Adrenal gland (tissue), 12 donors: ENCODE data around the gene PLXNA4. TPM values are rescaled to one million over a fixed set of nuclear protein-coding genes. Genes with fewer than 3 reads are reported as not detected.

Experiments
- DNase-seq, 7 donors: peaks; one replicate each; pipeline ENCODE4 v3.0.0-alpha.2; 2019 to 2020
- H3K27ac ChIP-seq, 5 donors: fragments of 200-600 bp; sonication (generic) in 4 of 5; 1 replicate in 3 of 5; 2 replicates in 2 of 5; pipeline versions ENCODE4 v1.5.1 to v1.8.0; 2016 to 2020; ENCODE audit warnings: mild to moderate bottlenecking in 1 of 5
- H3K27me3 ChIP-seq: fragments of 200-600 bp; 2 replicates; pipeline ENCODE4 v1.8.0; 2021
- H3K36me3 ChIP-seq, 2 donors: fragments of 200-600 bp; replicated peaks in 1 of 2; 1 replicate in 1 of 2; 2 replicates in 1 of 2; pipeline versions ENCODE4 v1.5.1 to v1.8.0; 2018 to 2022
- H3K4me1 ChIP-seq, 2 donors: fragments of 200-600 bp; replicated peaks in 1 of 2; 1 replicate in 1 of 2; 2 replicates in 1 of 2; pipeline versions ENCODE4 v1.5.1 to v1.8.0; 2018 to 2021
- H3K4me3 ChIP-seq, 4 donors: fragments of 200-600 bp; sonication (generic) in 3 of 4; one replicate each; pipeline ENCODE4 v1.5.1; 2016 to 2018
- H3K9me3 ChIP-seq, 3 donors: fragments of 200-600 bp; sonication (generic) in 1 of 3; replicated peaks in 1 of 3; 1 replicate in 2 of 3; 2 replicates in 1 of 3; pipeline versions ENCODE4 v1.5.1 to v1.8.0; 2016 to 2021
- CTCF ChIP-seq, 6 experiments: fragments of 450-650 bp in 4 of 6; fragments of 200-600 bp in 2 of 6; sonication (generic) in 1 of 6; IDR thresholded peaks; 1 replicate in 5 of 6; 2 replicates in 1 of 6; pipeline versions ENCODE4 v1.5.1 to v1.8.0; 2016 to 2021; ENCODE audit warnings: antibody characterized with exemption in 6 of 6, mild to moderate bottlenecking in 2 of 6, moderate library complexity in 1 of 6
- POLR2A ChIP-seq, 2 donors: fragments of 450-650 bp; IDR thresholded peaks; one replicate each; pipeline ENCODE4 v1.6.1; 2017; ENCODE audit warnings: antibody characterized with exemption in 2 of 2, mild to moderate bottlenecking in 2 of 2, moderate library complexity in 1 of 2
- WGBS, 4 donors: extraction: QIAGEN DNeasy Blood & Tissue Kit in 2 of 4; methylation state at CpG; one replicate each; pipeline versions ENCODE4 v1.1.5 to v1.1.7; 2013 to 2017; 5-methylcytosine and 5-hydroxymethylcytosine counted together
- intact Hi-C, 2 donors: fragments of 100-400 bp; cut with DNase I; formaldehyde crosslinking; loops; one replicate each; pipeline versions ENCODE4 v1.14.1 to v1.15.0; 2022 to 2023
- polyA plus RNA-seq, 3 donors: library from polyadenylated mRNA; stranded (reverse); fragments of 200-250 nt in 2 of 3; fragments of 350-450 nt in 1 of 3; fragmentation: Illumina TruSeq in 1 of 3; extraction: RNeasy Lipid Tissue Mini Kit (QIAGEN cat#74804) in 1 of 3; gene quantifications; one replicate each; pipeline ENCODE4 v1.2.3, GENCODE V29; 2013 to 2014
- total RNA-seq, 9 donors: library from RNA; depleted of rRNA in 4 of 9; stranded (reverse); fragments of >200 nt in 4 of 9; fragments of 120-200 nt in 1 of 9; fragmentation: NEBNext Ultra II Directional in 1 of 9; extraction: Animal tissue kit (Norgen Biotek cat#: 25700) in 1 of 9; gene quantifications; one replicate each; pipeline versions ENCODE4 v1.1.0 to v1.2.4, GENCODE V29; 2013 to 2023
- donor health status: healthy with polysubstance abuse.
- donor health status: Bipolar disorder and iron deficiency.
- donor health status: DM: yes; HTN: yes; CAD: no.
- donor health status: DM: no; HTN: no; CAD: no.
- donor health status: DM: no; HTN: no; CAD: no.
- donor health status: DM: yes; HTN: yes; CAD: no.

PLXNA4 gene
- total and polyA plus RNA-seq, 12 donors: 0.99 to 10.7 (median 3.6) TPM

GRCh38 chr7:132359743-132360142 lies 216.5 kb downstream of the PLXNA4 start:
- 88 to 93% (median 90%) methylated on average over 3 of the region's 3 CpGs for WGBS, 4 donors
- DNase-seq: no peak
- H3K4me3 ChIP-seq: no peak overlapping the region
- no peak overlapping the region for H3K27ac ChIP-seq
- no peaks in the 10 kb centered on the region for H3K27me3 ChIP-seq
- TF ChIP-seq CTCF (IDR thresholded peaks at IDR 0.05) (no peak), POLR2A (IDR thresholded peaks at IDR 0.05) (no peak)
- no peaks in the 10 kb centered on the region for H3K4me1 ChIP-seq
- no peaks in the 10 kb centered on the region for H3K36me3 ChIP-seq
- no peaks in the 10 kb centered on the region for H3K9me3 ChIP-seq
- intact Hi-C loops: no loop called here

GRCh38 chr7:132355048-132355447 lies 221.2 kb downstream of the PLXNA4 start:
- Histone ChIP-seq H3K27me3 (peaks cover 5% of the 10 kb centered on the region), H3K4me1 (peaks cover 0 to 4% of the 10 kb centered on the region in 2 donors), H3K36me3 (no peaks in the 10 kb centered on the region), H3K4me3 (no peak overlapping the region), H3K9me3 (no peaks in the 10 kb centered on the region), H3K27ac (no peak overlapping the region)
- 49 to 62% (median 57%) methylated on average over 5 of the region's 5 CpGs for WGBS, 4 donors
- intact Hi-C loops: no loop called here
- DNase-seq: no peak
- TF ChIP-seq POLR2A (IDR thresholded peaks at IDR 0.05) (no peak), CTCF (IDR thresholded peaks at IDR 0.05) (no peak)

DNA sequence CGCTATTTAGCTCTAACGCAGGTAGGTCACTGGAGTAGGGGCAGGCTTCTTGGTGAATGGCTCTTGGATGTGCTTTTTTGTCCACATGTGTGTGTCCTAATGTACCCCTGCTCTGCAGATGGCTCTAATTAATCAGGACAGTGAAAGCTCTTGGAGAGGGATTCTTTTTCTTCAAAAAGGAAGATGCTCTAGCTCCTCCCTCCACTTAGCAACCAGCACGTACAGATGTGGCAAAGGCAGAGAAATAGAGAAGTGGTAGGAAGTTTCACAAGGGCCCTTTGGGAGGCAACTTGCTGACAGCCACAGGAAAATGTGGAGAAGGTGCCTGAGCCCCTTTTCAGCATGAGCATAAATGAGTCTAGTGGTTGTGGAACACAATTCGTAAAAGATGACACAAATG lies 221.7 kb downstream of the PLXNA4 start:
- WGBS, 4 donors: 55 to 65% (median 61%) methylated on average over 4 of the region's 4 CpGs
- peaks cover 5% of the 10 kb centered on the region for H3K27me3 ChIP-seq
- H3K27ac ChIP-seq: no peak overlapping the region
- H3K9me3 ChIP-seq: no peaks in the 10 kb centered on the region
- H3K4me1 ChIP-seq: peaks cover 0 to 4% of the 10 kb centered on the region in 2 donors
- H3K36me3 ChIP-seq: no peaks in the 10 kb centered on the region
- no peak for DNase-seq
- H3K4me3 ChIP-seq: no peak overlapping the region
- intact Hi-C loops: no loop called here
- no peak for TF ChIP-seq CTCF (IDR thresholded peaks at IDR 0.05)
- TF ChIP-seq POLR2A (IDR thresholded peaks at IDR 0.05): no peak

DNA sequence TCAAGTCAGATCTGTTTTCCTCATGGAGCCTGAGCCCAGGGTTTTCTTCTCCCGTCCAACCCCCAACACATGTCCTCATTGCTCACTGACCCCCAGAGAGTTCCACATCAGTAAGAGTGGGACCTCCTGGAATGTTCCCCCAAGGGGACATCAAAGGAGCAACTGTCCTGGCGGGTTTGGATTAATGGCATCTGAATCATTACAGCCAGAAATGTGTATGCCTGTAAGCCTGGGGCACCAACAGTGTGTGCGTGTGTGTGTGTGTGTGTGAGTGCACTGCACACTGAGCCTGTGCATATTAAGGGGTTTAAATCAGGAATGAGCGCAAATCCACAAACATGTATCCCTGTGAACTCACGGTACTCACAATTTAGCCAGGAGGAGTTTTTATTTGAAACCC lies 222.3 kb downstream of the PLXNA4 start:
- H3K4me3 ChIP-seq: no peak overlapping the region
- intact Hi-C loops: no loop called here
- no peak overlapping the region for H3K27ac ChIP-seq
- 63 to 70% (median 65%) methylated on average over 5 of the region's 5 CpGs for WGBS, 4 donors
- H3K9me3 ChIP-seq: no peaks in the 10 kb centered on the region
- H3K4me1 ChIP-seq: peaks cover 0 to 4% of the 10 kb centered on the region in 2 donors
- no peak for TF ChIP-seq POLR2A (IDR thresholded peaks at IDR 0.05)
- no peak for TF ChIP-seq CTCF (IDR thresholded peaks at IDR 0.05)
- peaks cover 5% of the 10 kb centered on the region for H3K27me3 ChIP-seq
- no peak for DNase-seq
- H3K36me3 ChIP-seq: no peaks in the 10 kb centered on the region
